NCI-H748 treated with DMSO at 0.1 percent for 48 hours (cell line): ENCODE measurements around the gene COMP.

Experiments used
- DNase-seq: peaks from one replicate; lab custom pipeline; 2025; lab: John Stamatoyannopoulos, UW

COMP gene

GRCh38 chr19:18768997-18769891, 21.9 kb downstream of the COMP start:
- no peak for DNase-seq

- DNase-seq: no peak
Measured at GRCh38 chr19:18768046-18768771, 22.9 kb downstream of the COMP start.

- no peak for DNase-seq
Measured at GRCh38 chr19:18765224-18765623, 25.9 kb downstream of the COMP start.

GRCh38 chr19:18764591-18765051, 26.5 kb downstream of the COMP start:
- no peak for DNase-seq

GRCh38 chr19:18763674-18764590, 27.2 kb downstream of the COMP start:
- no peak for DNase-seq

- DNase-seq: no peak
Measured at GRCh38 chr19:18762125-18763023, 28.7 kb downstream of the COMP start.

- DNase-seq: no peak
Measured at GRCh38 chr19:18761531-18762110, 29.5 kb downstream of the COMP start.

- no peak for DNase-seq
Measured at GRCh38 chr19:18760440-18761383, 30.4 kb downstream of the COMP start.

GRCh38 chr19:18759995-18760426, 31.1 kb downstream of the COMP start:
- DNase-seq: no peak

- DNase-seq: no peak
Measured at GRCh38 chr19:18759304-18759994, 31.7 kb downstream of the COMP start.

GRCh38 chr19:18756896-18757295, 34.2 kb downstream of the COMP start:
- no peak for DNase-seq

GRCh38 chr19:18754501-18754900, 36.6 kb downstream of the COMP start:
- DNase-seq: no peak

GRCh38 chr19:18751571-18751970, 39.5 kb downstream of the COMP start:
- DNase-seq: no peak

GRCh38 chr19:18750295-18750970, 40.7 kb downstream of the COMP start:
- DNase-seq: no peak

GRCh38 chr19:18749362-18750231, 41.5 kb downstream of the COMP start:
- no peak for DNase-seq

GRCh38 chr19:18746401-18747325, 44.4 kb downstream of the COMP start:
- no peak for DNase-seq
